Hepatic stellate cell (primary cell): Measurements from ENCODE around the gene ERC2.

ENCODE experiments used
- DNase-seq: peaks from one replicate; pipeline ENCODE4 v3.0.0; 2011; ENCODE audit warnings: low spot score

Gene ERC2

DNA sequence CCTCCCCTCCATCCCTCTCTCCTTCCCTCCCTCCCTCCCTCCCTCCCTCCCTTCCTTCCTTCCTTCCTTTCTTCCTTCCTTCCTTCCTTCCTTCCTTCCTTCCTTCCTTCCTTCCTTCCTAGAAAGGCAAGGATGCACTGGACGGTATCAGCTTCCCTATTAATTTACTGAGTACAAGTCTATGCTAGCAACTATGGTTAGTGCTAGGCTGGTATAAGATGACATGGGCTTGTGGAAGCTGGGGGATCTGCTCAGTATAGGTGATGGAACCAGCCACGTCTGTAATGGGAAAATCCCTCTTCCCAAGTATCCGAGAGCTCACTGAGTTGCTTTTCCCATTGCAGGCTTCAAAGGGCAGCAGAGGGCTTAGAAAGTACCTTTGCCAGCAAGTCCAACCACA, 884.8 kb downstream of the ERC2 start:
- DNase-seq, result no peak

DNA sequence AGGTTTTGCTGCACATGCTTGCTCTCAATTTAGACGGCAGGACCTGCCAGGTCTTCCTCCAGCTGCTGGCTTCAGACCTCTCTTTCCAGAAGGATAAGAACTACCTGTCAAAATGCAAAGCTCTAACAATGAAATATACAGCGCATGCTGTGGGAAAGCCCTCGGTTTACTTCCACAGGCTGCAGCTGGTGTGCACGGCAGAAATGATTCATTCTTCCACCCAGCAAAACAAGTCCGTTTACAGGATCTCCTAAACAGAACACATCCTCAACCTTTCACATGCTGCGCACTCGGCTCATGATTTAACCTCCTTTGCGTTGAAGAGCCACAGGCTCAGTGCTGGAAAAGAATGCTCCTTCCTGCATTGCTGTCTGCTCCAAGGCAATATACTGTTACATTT, 888.8 kb downstream of the ERC2 start:
- peak; percentile 14 for DNase-seq

DNA sequence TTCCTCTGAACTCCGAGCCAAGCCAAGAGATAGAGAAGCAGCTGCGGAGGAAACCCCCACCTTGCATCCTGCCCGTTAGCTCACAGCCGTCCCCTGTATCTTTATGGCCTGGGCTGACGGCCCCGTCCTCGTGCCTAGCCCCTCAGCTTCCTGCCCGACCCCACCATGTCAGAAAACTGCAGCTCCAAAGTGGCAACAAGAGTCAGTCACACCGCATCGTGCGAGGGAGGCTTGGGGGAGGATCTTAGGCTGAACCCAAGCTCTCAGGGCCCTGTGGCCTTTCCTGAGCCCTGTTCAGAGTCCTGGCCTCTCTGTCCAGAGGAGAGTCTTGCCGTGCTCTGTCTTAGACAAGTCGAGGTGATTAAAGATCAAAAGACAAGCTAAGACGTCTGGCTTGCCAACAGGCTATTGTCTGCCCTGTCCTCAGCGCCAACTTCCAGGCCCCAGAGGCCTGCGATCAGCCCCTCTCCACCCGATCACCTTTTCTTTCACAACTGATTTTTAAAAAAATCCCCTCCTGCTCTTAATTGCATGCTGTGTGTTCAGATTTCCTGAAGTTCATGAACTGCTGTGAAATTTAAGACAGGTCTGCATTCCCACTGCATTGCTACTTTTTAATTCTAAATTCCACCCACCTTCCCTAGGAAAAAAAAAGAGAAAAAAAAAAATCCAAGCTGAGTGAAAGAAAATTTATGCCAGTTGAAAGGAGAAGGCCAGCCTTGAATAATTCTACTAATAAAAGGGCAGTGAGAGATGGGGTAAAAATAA, 891.5 kb downstream of the ERC2 start:
- no peak for DNase-seq

DNA sequence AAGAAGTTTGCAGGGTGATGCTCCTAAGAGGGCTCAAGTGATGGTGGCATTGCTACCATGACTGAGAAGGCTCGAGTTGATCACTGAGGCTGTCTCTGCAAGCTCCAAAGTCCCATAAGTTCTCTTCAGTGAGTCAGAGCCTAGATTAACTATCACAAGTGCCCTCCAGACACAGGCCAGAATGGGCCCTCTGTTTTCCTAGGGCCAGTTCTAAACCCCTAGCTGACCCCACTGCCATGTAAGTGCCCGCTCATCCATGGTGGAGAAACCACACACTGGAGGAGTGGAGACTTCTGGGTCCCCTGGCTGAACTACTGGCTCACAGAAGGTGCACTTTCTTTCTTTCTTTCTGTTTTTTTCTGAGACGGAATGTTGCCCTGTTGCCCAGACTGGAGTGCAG, 893.6 kb downstream of the ERC2 start:
- DNase-seq, result no peak

DNA sequence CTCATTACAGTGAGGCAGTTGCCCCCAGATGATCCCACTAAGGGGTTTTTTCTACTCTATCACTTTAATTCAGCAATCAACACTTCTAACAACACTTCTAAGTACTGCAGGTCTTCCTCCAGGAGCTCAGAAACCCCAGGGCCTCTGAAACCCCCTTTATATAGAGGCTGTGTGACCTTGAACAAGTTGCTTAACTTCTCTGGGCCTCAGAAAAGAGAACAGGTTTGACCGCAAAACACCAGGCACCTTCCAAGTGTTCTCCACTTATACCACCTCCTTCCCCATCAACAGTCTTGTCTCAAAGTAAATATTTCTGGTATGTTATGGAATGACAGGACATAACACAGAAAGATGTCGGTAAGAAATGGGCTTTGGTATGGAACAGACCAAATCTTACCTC, 895.5 kb downstream of the ERC2 start:
- no peak for DNase-seq

DNA sequence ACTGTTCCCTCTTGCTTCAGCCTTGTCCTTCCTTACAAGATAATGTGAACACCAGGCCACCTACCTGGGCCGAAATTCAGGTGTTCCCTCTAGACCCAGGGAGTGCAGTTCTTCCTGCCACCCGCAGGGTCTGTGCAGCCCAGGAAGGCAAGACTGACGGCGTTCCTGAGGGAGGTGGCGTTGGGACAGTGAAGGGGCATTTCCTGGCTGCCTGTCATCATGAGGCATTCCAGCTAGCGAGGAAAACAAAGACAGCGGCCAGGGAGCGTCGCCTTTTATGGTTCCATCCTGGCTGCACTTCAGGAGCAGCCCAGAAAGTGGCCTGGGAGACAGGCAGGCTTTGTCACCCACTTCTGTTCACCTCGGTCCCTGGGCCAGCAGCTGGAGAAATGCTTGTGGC, 896.4 kb downstream of the ERC2 start:
- peak; percentile 53 for DNase-seq

DNA sequence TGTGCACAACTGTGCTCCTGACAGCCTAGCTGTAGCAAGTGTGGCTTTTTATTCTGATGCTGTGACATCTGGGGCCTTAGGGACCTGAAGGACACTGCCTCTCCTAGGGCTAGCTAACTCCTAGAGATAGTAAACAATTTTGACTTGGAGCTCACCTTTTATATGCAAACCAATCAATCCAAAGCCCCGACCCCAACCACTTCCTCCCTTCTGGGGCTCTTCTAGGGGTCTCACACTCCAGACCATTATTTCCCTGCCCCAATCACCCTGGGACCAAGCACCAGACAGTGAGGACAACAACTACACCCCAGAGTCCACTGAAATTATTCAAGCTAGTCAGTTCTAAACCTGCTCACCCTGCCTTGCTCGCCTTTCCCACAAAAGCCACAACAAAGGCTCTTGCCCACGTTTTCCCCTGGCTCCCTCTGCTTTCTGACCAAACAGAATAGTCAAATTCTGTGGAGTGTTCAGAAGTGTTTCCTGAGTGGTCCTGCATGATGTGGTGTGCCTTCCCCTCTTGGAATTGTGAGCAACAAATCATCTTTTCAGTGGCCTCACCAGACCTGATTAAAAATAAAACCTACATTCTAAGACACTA, 897.0 kb downstream of the ERC2 start:
- DNase-seq, result no peak

DNA sequence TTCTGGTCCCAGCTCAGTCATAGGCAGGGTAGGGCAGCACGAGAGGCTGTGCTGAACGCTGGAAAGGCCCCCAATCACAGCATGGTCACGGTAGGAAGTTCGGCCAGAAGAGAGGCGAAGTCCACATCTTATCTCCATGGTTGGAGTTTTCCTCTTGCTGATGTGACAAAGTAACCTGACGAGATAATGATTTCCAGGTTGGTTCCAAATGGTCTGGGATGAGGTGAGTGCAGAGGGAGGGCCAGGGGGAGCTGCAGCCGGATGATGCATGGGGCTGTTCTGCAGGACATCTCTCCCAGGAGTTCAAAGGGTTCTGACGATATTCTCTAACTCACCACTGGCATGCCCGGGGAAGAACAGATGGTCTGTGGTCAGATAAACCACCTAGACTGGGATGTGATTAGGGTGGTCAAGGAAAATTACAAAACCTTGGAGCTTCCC, 898.0 kb downstream of the ERC2 start:
- DNase-seq, result no peak

DNA sequence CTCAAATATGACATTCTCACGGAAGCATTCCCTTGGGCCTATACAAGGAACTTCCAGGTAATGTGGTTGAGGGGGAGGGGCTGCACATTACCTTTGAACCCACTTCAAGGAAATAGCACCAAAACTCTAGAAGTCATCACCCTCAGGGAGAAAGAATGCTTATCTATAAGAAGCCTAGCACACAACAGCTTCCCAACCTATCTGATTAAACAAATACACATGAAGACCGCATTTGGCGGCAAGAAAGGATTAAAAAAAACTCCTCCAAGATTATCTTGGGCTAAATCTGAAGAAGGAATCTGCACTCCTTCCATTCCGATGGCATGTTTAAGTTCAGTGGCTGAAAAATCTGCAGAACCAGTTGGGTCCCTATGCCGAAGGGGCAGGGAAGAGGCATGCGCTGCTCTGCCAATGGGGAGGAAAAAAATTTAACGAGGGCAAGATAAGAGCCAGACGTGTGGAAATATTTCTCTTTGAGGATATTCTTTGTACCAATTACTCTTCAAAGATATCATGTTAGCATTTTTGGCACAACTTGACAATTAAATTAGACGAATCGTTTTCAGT, 899.2 kb downstream of the ERC2 start:
- DNase-seq, result no peak

DNA sequence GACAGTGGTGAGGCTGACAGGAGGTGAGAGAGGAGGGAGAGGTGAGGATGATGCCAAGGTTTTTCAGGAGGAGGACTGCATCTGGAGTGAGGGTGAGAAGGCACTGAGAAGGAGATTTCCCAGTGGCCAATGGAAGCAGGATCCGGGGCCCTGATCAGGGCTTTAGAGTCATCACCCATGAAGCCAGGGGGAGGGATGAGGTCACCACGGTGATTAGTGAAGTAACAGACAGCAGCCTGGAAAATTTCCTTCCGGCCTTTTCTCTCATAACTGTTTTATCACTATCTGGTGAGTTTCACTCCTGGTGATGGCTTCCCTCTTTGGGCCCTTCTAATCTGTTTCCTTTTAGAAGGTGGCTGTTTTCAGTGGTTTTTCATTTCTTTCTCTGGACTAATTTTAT, 900.7 kb downstream of the ERC2 start:
- peak; percentile 13 for DNase-seq

DNA sequence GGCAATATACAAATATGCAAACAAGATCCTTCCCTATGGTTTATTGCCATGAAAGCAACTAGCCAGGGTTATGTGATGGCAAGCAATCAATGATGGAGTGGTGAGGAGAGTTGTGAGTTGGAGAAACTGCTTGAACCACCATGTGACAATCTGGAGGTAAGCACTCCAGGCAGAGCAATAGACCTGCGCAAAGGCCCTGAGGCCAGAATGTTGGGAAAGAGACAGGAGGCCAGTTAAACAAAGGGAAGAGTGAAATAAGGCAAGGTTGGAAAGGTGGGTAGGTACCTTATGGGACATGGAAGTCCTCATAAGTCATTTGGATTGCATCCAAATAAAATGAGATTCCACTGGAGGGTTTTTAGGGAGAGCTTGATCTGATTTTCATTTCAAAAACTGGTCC, 901.1 kb downstream of the ERC2 start:
- no peak for DNase-seq

DNA sequence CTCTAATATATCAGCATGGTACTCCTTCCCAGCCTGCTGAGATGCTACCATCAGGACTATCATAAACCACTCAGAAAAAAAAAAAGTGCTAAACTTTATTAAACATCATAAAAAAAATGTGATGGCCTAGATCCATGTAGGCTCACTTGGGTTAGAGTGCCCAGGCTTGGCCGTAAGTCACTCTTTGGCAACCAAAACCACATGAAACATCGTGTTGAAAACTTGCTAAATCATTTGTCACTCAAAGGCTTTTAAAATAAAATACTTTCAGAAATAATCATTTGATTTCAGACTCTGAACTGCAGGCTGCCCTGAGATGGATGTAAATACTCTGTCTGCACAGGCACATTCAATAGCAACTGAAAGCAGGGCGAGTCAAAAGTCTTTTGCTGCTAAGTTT, 902.7 kb downstream of the ERC2 start:
- DNase-seq, result no peak

DNA sequence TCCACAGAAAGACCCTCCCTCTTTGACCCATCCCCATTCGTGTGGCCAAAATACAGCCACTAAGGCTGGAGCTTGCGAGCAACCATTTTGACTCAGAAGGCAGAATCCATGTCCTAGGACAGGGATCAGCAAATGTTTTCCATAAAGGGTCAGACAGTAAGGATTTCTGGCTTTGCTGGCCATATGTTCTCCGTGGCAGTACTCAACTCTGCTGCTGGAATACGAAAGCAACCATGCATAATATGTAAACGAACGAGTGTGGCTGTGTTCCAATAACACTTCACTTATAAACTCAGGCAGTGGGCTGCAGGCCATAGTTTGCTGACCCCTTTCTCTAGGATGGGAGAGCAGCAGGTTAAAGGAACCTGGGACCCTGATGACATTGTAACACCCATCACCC, 903.5 kb downstream of the ERC2 start:
- DNase-seq, result no peak

DNA sequence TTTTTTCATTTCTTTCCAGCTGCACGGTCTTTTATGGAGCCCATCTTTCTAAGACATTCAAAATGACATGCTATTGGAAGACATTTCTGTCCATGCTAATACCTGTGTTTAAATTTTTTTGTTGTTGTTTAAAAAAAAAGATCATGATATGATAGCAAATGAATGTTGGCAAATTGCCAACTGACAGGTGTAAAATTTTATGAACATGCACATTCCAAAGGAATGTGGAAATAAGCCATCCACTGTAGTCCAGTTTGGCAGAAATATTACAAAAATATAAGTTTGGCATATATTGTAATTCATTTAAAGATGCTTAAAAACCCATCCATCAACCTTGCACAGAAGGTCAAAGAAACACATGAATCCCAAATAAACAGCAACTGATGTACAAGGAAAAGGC, 905.6 kb downstream of the ERC2 start:
- DNase-seq, result no peak

DNA sequence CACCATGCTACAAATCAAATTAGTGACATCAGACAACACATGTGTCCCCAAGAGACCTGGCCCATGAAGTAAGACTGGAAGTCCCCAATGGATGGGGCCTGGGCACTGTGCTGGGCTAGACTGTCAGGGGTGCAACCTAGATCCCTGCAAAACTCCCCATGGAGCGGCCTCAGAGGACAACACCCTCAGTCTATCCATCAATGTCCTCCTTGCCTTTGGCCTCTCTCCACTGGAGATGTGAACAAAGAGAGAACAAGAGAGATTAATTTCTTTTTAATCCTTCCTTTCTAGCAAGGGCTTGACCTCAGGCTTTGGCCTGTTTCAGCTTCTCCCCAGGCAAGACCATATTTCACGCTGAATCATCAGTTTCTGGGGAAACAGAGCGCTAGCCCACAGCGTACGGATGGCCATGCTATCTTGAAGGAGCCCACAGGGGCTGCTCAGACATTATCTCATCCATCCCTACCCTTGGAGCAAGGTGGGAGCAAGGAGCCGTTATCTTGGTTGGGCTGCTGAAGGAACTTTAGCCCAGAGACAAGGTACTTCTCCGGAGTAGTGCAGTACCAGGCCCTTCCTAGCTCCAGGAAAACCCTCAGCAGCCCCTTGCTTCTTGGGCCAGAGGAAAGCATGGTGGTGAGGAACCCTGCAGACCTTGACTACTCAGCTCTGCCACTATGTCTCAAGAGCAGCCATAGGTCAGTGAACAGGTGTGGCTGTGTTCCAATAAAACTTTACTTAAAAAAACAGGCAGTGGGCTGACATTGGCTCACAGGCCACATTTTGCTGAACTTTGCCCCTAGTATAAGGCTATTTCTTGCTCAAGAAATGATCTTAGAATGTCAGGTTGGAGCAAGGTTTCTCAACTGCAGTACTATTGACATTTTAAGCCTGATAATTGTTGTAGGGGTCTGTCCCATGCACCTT, 908.5 kb downstream of the ERC2 start:
- no peak for DNase-seq

DNA sequence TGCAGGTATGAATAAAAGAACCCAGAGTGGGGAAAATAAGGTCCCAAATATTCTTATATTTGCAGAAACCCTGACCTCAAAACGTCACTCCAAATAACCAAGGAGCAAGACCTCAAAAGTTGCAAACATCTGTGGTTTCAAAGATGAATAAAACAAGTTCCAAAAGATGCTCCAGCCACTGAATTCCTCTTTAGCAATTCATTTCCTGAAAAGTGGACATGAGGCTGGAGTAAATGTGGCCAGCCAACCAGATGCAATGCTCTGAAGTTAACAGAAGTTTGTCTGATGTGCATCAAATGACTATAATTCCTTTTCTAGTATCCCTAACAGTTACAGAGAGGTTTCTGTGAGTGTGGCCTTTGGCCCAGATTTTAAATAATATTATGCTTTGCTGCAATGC, 910.0 kb downstream of the ERC2 start:
- DNase-seq, result peak; percentile 22

DNA sequence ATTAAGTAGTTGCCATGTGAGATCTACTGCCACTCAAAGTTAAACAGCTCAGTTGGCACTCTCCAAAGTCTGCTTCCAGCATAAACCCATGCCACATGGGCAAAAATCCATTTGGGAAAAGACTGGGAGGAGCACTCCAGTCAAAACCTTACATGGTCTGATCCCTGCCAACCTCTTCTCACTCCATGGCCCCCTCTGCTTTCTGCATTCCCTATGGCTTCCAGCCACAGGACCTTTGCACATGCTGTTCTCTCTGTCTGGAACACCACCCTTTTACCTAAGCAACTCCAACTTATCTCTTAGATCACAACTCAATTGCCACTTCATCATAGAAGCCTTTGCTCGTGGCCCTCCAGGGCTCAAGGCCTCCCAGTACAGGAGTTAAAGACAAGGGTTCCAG, 910.7 kb downstream of the ERC2 start:
- no peak for DNase-seq

DNA sequence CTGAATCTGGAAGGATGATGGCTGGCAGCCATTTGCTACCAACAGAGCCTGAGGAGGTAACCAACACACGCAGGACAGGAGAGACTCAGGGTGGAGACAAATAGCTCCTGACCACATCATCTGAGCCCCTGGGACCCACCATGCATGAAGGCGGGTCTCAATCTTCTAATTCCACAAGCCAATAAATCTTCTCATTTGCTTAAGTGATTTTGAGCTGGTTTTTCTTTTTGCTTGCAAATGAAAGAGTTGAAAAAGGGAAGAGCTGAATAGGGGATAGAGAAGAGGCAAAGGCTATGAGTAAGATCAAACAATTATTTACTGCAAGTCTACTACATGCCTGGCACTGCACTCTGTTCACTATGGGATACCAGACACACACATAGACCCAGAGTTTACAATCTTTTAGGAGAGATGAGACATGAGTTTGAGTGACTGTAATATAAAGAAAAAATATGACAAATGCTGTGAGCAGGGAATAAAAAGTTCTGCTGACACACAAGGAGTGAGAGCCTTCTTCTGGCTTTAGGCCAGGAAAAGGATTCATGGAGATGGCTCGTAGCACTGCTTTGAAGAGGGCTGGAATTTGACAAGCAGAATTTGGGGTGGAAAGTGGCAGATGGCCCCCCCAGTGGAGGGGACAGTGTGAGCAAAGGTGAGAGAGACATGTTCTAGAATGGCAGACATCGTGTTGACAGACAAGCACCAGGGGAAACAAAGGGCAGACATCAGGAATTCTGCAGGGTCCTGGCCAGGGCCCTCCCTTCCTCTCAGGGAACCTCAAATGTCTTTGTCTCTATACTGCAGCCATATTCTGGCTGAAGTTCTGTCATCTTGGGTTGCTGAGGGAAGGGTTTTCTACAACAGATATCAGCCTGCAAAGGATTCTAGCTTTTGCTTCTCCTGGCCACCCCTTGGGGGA, 911.4 kb downstream of the ERC2 start:
- DNase-seq, result peak; percentile 21

DNA sequence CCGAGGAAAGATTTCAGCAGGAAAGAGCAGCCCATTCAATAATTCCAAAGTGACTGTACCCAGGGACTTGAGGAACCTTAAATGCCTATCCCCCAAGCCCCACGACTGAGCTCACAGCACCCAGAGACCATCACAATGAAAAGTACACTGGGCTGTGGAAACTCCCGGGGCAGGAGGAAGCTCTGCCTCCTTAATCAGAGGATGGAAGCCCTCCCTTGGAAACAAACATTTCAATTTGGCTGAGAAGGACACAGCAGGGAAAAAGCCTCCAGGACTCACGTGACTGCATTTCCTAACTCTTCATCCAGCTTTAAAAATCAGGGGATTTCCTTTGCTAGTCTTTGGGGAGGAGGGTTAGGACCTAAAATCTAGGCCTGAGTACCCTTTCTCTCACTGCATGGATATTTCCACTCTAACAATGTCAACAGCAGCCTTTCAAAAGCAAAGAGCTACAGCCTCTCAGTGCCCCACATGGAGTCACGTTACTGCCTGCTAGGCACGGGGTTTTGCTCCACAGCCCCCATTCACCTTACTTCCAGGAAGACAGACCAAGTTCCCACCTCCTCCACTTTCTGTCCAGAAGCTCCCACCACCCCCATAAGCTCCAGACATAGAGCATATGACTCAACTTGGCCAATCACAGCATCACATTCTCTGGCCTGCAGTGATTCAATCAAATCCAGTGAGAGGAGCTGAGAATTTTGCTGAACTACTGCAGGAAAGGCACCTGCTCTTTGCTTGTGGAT, 912.2 kb downstream of the ERC2 start:
- no peak for DNase-seq

DNA sequence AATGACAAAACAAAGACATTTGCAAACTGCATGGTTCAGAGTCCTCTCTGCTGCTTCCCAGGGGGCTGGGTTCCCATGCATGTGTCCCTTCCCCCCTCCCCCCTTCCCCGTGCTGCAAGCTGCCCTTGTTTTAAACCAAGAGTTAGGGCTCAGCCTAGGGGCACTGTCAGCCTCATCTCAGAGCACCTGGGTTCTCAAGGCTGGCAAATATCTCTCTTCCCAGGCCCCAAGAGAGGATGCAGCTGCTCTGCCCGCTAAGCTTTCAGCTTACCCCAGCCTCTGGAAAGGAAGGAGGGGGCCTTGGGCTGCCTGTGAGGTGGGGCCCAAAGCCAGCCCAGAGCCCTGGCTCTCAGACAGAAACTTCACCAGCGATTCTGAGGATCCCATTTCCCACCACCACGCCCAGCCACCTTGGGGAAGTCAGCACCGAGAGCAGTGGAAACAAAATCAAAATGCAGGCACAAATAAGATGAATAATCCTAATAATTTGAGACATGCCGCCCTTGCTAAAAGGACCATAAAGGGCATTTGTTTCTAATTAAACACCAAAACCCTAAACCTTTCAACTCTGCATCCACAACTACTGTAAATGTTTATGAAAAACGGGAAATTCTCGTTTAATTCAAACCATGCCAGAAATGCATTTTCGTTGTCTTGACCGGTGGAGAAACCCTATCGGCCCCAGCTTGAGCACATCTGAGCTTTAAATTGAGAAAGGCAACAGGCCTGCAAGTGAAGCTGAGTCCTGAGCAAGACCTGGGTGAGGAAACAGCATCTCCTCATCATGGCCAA, 913.4 kb downstream of the ERC2 start:
- no peak for DNase-seq
